Measurements from ENCODE around the gene ACADM.
"Not testable (repeated sequence)": the region's sequence is repeated elsewhere in the genome, so short reads cannot be mapped to it uniquely, and the experiment has no call there.

ACADM gene

GRCh38 chr1:75724472-75725022 is at the start of gene ACADM:
Gene ACADM (plus strand): TSS chr1:75724709. CDS start chr1:75724788, 79 bp downstream.
- peak; percentile 93 for DNase-seq

- no peak for DNase-seq
Measured at GRCh38 chr1:75677443-75677842, 47.1 kb upstream of the ACADM start.

GRCh38 chr1:75677964-75678363 is 46.5 kb upstream of the ACADM start:
- not testable (repeated sequence) for DNase-seq

- no peak for DNase-seq
Measured at GRCh38 chr1:75690547-75690946, 34.0 kb upstream of the ACADM start.

GRCh38 chr1:75693551-75693950 is 31.0 kb upstream of the ACADM start:
- no peak for DNase-seq

- DNase-seq = no peak
Measured at GRCh38 chr1:75696000-75696399, 28.5 kb upstream of the ACADM start.

- no peak for DNase-seq
Measured at GRCh38 chr1:75707191-75707590, 17.3 kb upstream of the ACADM start.

GRCh38 chr1:75708910-75709309 is 15.6 kb upstream of the ACADM start:
- DNase-seq = no peak

GRCh38 chr1:75710832-75711231 is 13.7 kb upstream of the ACADM start:
- no peak for DNase-seq

GRCh38 chr1:75711846-75712245 is 12.7 kb upstream of the ACADM start:
- DNase-seq = no peak

- no peak for DNase-seq
Measured at GRCh38 chr1:75712306-75712705, 12.2 kb upstream of the ACADM start.

- no peak for DNase-seq
Measured at GRCh38 chr1:75719810-75720209, 4.7 kb upstream of the ACADM start.

- DNase-seq = no peak
Measured at GRCh38 chr1:75720325-75720724, 4.2 kb upstream of the ACADM start.

- no peak for DNase-seq
Measured at GRCh38 chr1:75720820-75721219, 3.7 kb upstream of the ACADM start.

GRCh38 chr1:75722246-75722645 is 2.3 kb upstream of the ACADM start:
- DNase-seq = not testable (repeated sequence)

- DNase-seq = no peak
Measured at GRCh38 chr1:75722966-75723365, 1.5 kb upstream of the ACADM start.

GRCh38 chr1:75723989-75724471 is 479 bp upstream of the ACADM start:
- peak; percentile 86 for DNase-seq

- DNase-seq = no peak
Measured at GRCh38 chr1:75725266-75725665, 757 bp downstream of the ACADM start.

- DNase-seq = no peak
Measured at GRCh38 chr1:75725861-75726361, 1.4 kb downstream of the ACADM start.

GRCh38 chr1:75727571-75727970 is 3.1 kb downstream of the ACADM start:
- DNase-seq = no peak

GRCh38 chr1:75730432-75730831 is 5.9 kb downstream of the ACADM start:
- no peak for DNase-seq

GRCh38 chr1:75731881-75732280 is 7.4 kb downstream of the ACADM start:
- no peak for DNase-seq

- no peak for DNase-seq
Measured at GRCh38 chr1:75732703-75733102, 8.2 kb downstream of the ACADM start.

GRCh38 chr1:75733661-75734060 is 9.2 kb downstream of the ACADM start:
- DNase-seq = no peak

GRCh38 chr1:75736016-75736415 is 11.5 kb downstream of the ACADM start:
- no peak for DNase-seq

All from activated CD4-positive, alpha-beta T cell treated with anti-CD3 and anti-CD28 coated beads, Interleukin-10, Interleukin-2, amounts not matched to agents 100 ng/mL and 50 ng/mL, durations not matched to agents 16 hours and 8 hours (primary cell).